GM12878 (cell line): ENCODE measurements around the gene HBQ1.

Experiments
- CTCF ChIP-seq, 3 experiments: IDR thresholded peaks in 2 of 3; conservative IDR thresholded peaks in 1 of 3; 2 replicates each; pipeline ENCODE4 v1.5.1; 2011; ENCODE audit warnings: low read depth in 3 of 3, low read length in 3 of 3, mild to moderate bottlenecking in 3 of 3, control low read depth in 2 of 3, moderate library complexity in 2 of 3, inconsistent platforms in 1 of 3, mixed read lengths in 1 of 3; ENCODE audit not compliant: control insufficient read depth in 2 of 3, insufficient read depth in 1 of 3; ENCODE audit errors: extremely low read depth in 1 of 3
- WRNIP1 ChIP-seq: IDR thresholded peaks from 2 replicates; pipeline ENCODE4 v1.6.1; 2011; ENCODE audit warnings: low read depth, low read length, improper control_type of control experiment, borderline replicate concordance

DNA sequence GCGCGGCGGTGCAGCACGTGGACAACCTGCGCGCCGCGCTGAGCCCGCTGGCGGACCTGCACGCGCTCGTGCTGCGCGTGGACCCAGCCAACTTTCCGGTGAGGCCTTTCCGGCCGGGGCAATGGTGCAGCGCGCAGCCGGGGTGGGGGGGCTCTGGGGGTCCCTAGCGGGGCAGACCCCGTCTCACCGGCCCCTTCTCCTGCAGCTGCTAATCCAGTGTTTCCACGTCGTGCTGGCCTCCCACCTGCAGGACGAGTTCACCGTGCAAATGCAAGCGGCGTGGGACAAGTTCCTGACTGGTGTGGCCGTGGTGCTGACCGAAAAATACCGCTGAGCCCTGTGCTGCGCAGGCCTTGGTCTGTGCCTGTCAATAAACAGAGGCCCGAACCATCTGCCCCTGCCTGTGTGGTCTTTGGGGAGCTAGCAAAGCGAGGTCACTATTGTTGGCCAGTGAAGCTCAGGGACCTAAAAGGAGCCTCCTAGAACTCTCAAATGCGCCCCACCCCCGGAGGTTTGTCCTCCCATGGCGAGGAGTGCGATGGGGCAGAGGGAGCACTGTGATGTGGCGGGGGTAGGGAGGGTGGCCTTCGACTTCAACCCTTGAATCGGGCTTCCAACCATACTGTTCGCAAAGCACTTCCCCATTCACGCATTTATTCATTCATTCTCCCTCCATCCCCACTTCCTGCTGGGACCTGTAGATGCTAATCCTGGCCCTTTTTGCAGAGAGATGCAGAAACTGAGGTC is 13.7 kb upstream of the HBQ1 start:
- TF ChIP-seq CTCF (IDR thresholded peaks at IDR 0.05 in 2 of 3, conservative IDR thresholded peaks at IDR 0.05 in 1 of 3; ENCODE audit: control insufficient read depth in 2 of 3, extremely low read depth in 1 of 3, insufficient read depth in 1 of 3, low read depth in 3 of 3, low read length in 3 of 3): no peak
- TF ChIP-seq WRNIP1: no peak
